Heart left ventricle (tissue), 13 donors: Measurements from ENCODE around the gene RBM34.
"Not testable (repeated sequence)": the region's sequence is repeated elsewhere in the genome, so short reads cannot be mapped to it uniquely, and the experiment has no call there.

Source experiments
- POLR2A ChIP-seq, 2 donors: fragments of 450-650 bp; IDR thresholded peaks; one replicate each; pipeline ENCODE4 v1.6.1; 2017; ENCODE audit warnings: antibody characterized with exemption in 2 of 2, mild to moderate bottlenecking in 2 of 2, moderate library complexity in 2 of 2
- TF ChIP-seq, protein P1 (sequence below), 12 donors: fragments of 200-600 bp; sonication (generic) in 4 of 12; IDR thresholded peaks; one replicate each; pipeline versions ENCODE4 v1.5.0 to v1.8.0; 2018 to 2022; ENCODE audit warnings: antibody characterized with exemption in 12 of 12, mild to moderate bottlenecking in 5 of 12
- donor health status: ischemic (EF 13 %, LVEDD 7.1; RV severe dilation, severe dysfunction).
- donor health status: DM: no; HTN: yes; CAD: no.
- donor health status: DM: no; HTN: no; CAD: no.
- donor health status: ischemic (EF 25% LVEDD 6.9; RV normal size, moderate dysfunction).
- donor health status: ischemic (EF 25% LVEDD 5.7; RV mildly dilated, moderate dysfunction).
- donor health status: ischemic (EF 35%, LVEDD 5.7; RV mildly dilated, moderate dysfunction).
- donor health status: nonischemic (EF 11% LVEDD 7.7; RV severe dilation, severe dysfunction).
- donor health status: DM: yes; HTN: yes; CAD: no.
- donor health status: PGD.
- donor health status: ischemic (EF 29% LVEDD 5.4; RV normal size, mild dysfunction).
- donor health status: nonischemic (EF 23%, LVEDD 6.1; RV moderate dilation, normal function).

DNA sequence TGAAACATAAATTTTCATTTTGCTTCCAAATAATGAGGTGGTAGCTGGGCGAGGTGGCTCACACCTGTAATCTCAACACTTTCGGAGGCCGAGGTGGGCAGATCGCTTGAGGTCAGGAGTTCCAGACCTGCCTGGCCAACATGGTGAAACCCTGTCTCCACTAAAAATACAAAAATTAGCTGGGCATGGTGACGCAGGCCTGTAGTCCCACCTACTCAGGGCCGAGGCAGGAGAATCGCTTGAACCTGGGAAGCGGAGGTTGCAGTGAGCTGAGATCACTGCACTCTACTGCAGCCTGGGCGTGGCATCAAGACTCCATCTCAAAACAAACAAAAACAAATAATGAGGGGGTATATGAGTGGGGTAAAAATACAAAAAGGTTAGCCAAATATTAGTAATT, 1.1 kb downstream of the RBM34 start:
- TF ChIP-seq, protein P1, sequence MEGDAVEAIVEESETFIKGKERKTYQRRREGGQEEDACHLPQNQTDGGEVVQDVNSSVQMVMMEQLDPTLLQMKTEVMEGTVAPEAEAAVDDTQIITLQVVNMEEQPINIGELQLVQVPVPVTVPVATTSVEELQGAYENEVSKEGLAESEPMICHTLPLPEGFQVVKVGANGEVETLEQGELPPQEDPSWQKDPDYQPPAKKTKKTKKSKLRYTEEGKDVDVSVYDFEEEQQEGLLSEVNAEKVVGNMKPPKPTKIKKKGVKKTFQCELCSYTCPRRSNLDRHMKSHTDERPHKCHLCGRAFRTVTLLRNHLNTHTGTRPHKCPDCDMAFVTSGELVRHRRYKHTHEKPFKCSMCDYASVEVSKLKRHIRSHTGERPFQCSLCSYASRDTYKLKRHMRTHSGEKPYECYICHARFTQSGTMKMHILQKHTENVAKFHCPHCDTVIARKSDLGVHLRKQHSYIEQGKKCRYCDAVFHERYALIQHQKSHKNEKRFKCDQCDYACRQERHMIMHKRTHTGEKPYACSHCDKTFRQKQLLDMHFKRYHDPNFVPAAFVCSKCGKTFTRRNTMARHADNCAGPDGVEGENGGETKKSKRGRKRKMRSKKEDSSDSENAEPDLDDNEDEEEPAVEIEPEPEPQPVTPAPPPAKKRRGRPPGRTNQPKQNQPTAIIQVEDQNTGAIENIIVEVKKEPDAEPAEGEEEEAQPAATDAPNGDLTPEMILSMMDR (IDR thresholded peaks at IDR 0.05): not testable (repeated sequence)
- TF ChIP-seq POLR2A (IDR thresholded peaks at IDR 0.05): not testable (repeated sequence)
